DND-41 (cell line): ENCODE measurements around the gene TAS2R3.

Experiments
- EZH2 ChIP-seq: IDR thresholded peaks from 3 replicates; pipeline ENCODE4 v1.6.1; 2012; ENCODE audit warnings: borderline replicate concordance, low read depth, mild to moderate bottlenecking, moderate library complexity, low read length, inconsistent platforms; ENCODE audit not compliant: severe bottlenecking
- TF ChIP-seq, protein P1 (sequence below): IDR thresholded peaks from 2 replicates; pipeline ENCODE4 v1.5.1; 2012; ENCODE audit warnings: borderline replicate concordance, low read length, moderate library complexity, mild to moderate bottlenecking; ENCODE audit not compliant: poor library complexity, severe bottlenecking; ENCODE audit errors: extremely low read depth

DNA sequence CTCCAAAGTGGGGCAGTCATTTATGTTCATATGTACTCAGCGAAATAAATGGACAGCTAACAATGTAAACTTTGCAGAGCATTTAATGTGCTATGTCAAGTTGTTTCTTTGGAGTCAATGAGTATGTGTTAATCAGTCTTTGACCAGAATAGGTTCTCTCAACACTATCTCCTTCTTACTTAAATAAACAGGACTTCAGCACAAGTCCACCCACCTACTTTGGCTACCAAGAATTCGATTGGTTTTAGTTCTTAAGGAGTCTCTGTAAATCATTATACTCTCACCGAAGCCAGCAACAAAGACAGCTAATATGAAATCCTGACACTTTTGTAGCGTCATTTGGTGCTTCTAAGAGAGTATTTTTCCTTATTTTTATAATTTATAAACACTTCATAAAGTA lies 48.9 kb upstream of the TAS2R3 start:
- TF ChIP-seq, protein P1, sequence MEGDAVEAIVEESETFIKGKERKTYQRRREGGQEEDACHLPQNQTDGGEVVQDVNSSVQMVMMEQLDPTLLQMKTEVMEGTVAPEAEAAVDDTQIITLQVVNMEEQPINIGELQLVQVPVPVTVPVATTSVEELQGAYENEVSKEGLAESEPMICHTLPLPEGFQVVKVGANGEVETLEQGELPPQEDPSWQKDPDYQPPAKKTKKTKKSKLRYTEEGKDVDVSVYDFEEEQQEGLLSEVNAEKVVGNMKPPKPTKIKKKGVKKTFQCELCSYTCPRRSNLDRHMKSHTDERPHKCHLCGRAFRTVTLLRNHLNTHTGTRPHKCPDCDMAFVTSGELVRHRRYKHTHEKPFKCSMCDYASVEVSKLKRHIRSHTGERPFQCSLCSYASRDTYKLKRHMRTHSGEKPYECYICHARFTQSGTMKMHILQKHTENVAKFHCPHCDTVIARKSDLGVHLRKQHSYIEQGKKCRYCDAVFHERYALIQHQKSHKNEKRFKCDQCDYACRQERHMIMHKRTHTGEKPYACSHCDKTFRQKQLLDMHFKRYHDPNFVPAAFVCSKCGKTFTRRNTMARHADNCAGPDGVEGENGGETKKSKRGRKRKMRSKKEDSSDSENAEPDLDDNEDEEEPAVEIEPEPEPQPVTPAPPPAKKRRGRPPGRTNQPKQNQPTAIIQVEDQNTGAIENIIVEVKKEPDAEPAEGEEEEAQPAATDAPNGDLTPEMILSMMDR = no peak
- no peak for TF ChIP-seq EZH2
